Measurements from ENCODE around the gene ICA1L. TPM values are rescaled to one million over a fixed set of nuclear protein-coding genes. Genes with fewer than 3 reads are reported as not detected.
A peak's percentile ranks its signal among the peaks of the same experiment; 100 is the strongest.

Gene ICA1L
- total and polyA plus RNA-seq, 2 experiments from 2014 or later = 3.8 to 5.4 TPM

- TF ChIP-seq EZH2 (IDR thresholded peaks at IDR 0.05; ENCODE audit: insufficient read depth, poor library complexity, severe bottlenecking) = no peak
- TF ChIP-seq EZH2phosphoT487 (IDR thresholded peaks at IDR 0.05; ENCODE audit: insufficient read depth, low read depth) = no peak
- in situ Hi-C loops (cut with MboI) = no loop called here
- Histone ChIP-seq H3K9ac (no peak overlapping the region), H3K4me3 (no peak overlapping the region), H3K27ac (no peak overlapping the region), H3K79me2 (ENCODE audit: insufficient read depth) (no peaks in the 10 kb centered on the region), H3K9me3 (ENCODE audit: low read depth) (no peaks in the 10 kb centered on the region), H3K4me2 (ENCODE audit: unreplicated experiment) (no peak overlapping the region), H3K4me1 (ENCODE audit: insufficient read depth) (peaks cover 9% of the 10 kb centered on the region), H3F3A (ENCODE audit: insufficient read depth) (peaks cover 7% of the 10 kb centered on the region; the same call in 1 of the 2 replicates), H3K27me3 (replicated peaks; ENCODE audit: insufficient read depth) (no peaks in the 10 kb centered on the region), H2AFZ (no peak overlapping the region), H4K20me1 (ENCODE audit: insufficient read depth) (no peaks in the 10 kb centered on the region), H3K36me3 (ENCODE audit: low read depth) (no peaks in the 10 kb centered on the region), H3K9me2 (ENCODE audit: insufficient read depth) (no peaks in the 10 kb centered on the region)
- WGBS, 2 experiments (ENCODE audit: low coverage in 1 of 2, low lambda C conversion rate in 2 of 2, missing lambda C conversion rate in 2 of 2) = 95 to 96% methylated on average over 2 of the region's 2 CpGs
- no peak for DNase-seq
Measured at GRCh38 chr2:202778217-202778616, 93.3 kb downstream of the ICA1L start.

DNA sequence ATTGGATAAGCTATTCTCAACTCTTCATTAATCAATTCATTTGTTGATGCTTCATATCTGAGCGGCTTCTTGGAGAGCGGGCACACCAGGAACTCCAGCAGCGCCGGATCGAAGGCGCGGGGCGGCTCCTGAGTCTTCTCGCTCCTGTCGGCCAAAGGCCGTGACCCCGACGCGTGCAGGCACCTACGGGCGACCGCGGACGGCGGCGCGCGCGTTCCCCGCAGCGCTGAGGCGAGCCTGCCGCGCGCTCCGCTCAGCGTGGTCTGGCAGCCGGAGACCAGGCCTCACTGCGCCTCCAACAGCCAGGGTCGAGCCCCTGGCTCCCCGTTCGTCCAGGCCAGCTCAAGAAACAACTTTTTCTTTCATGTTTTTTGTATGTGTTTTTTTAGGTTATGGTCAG is 97.5 kb downstream of the ICA1L start:
- no peak for DNase-seq
- no peaks in the 10 kb centered on the region for H4K20me1 ChIP-seq (ENCODE audit: insufficient read depth)
- no peak overlapping the region for H3K9ac ChIP-seq
- H3K4me1 ChIP-seq (ENCODE audit: insufficient read depth) = no peaks in the 10 kb centered on the region
- H3F3A ChIP-seq (ENCODE audit: insufficient read depth) = no peaks in the 10 kb centered on the region
- no peak for TF ChIP-seq EZH2phosphoT487 (IDR thresholded peaks at IDR 0.05; ENCODE audit: insufficient read depth, low read depth)
- TF ChIP-seq EZH2 (IDR thresholded peaks at IDR 0.05; ENCODE audit: insufficient read depth, poor library complexity, severe bottlenecking) = no peak
- no peaks in the 10 kb centered on the region for H3K36me3 ChIP-seq (ENCODE audit: low read depth)
- in situ Hi-C loops (cut with MboI) = no loop called here
- 97% methylated on average over 23 to 37 of the region's 37 CpGs for WGBS, 2 experiments (ENCODE audit: low coverage in 1 of 2, low lambda C conversion rate in 2 of 2, missing lambda C conversion rate in 2 of 2)
- H2AFZ ChIP-seq = no peak overlapping the region
- H3K79me2 ChIP-seq (ENCODE audit: insufficient read depth) = no peaks in the 10 kb centered on the region
- H3K9me2 ChIP-seq (ENCODE audit: insufficient read depth) = no peaks in the 10 kb centered on the region
- no peak overlapping the region for H3K4me3 ChIP-seq
- no peaks in the 10 kb centered on the region for H3K9me3 ChIP-seq (ENCODE audit: low read depth)
- H3K27me3 ChIP-seq (replicated peaks; ENCODE audit: insufficient read depth) = no peaks in the 10 kb centered on the region
- H3K27ac ChIP-seq = no peak overlapping the region
- H3K4me2 ChIP-seq (ENCODE audit: unreplicated experiment) = no peak overlapping the region

- Histone ChIP-seq H4K20me1 (ENCODE audit: insufficient read depth) (no peaks in the 10 kb centered on the region), H3K9me2 (ENCODE audit: insufficient read depth) (no peaks in the 10 kb centered on the region), H3K27me3 (replicated peaks; ENCODE audit: insufficient read depth) (no peaks in the 10 kb centered on the region), H3K4me2 (ENCODE audit: unreplicated experiment) (no peak overlapping the region), H3K27ac (no peak overlapping the region), H3K79me2 (ENCODE audit: insufficient read depth) (no peaks in the 10 kb centered on the region), H3K9ac (no peak overlapping the region), H2AFZ (no peak overlapping the region), H3F3A (ENCODE audit: insufficient read depth) (no peaks in the 10 kb centered on the region), H3K36me3 (ENCODE audit: low read depth) (no peaks in the 10 kb centered on the region), H3K4me1 (ENCODE audit: insufficient read depth) (no peaks in the 10 kb centered on the region), H3K4me3 (no peak overlapping the region), H3K9me3 (ENCODE audit: low read depth) (no peaks in the 10 kb centered on the region)
- 92 to 98% methylated on average over 6 of the region's 6 CpGs for WGBS, 2 experiments (ENCODE audit: low coverage in 1 of 2, low lambda C conversion rate in 2 of 2, missing lambda C conversion rate in 2 of 2)
- in situ Hi-C loops (cut with MboI) = no loop called here
- no peak for DNase-seq
- TF ChIP-seq EZH2phosphoT487 (IDR thresholded peaks at IDR 0.05; ENCODE audit: insufficient read depth, low read depth) (no peak), EZH2 (IDR thresholded peaks at IDR 0.05; ENCODE audit: insufficient read depth, poor library complexity, severe bottlenecking) (no peak)
Measured at GRCh38 chr2:202773301-202773973, 98.1 kb downstream of the ICA1L start.

- TF ChIP-seq EZH2phosphoT487 (IDR thresholded peaks at IDR 0.05; ENCODE audit: insufficient read depth, low read depth) (no peak), EZH2 (IDR thresholded peaks at IDR 0.05; ENCODE audit: insufficient read depth, poor library complexity, severe bottlenecking) (no peak)
- H3K27me3 ChIP-seq (replicated peaks; ENCODE audit: insufficient read depth) = no peaks in the 10 kb centered on the region
- WGBS, 2 experiments (ENCODE audit: low coverage in 1 of 2, low lambda C conversion rate in 2 of 2, missing lambda C conversion rate in 2 of 2) = 68 to 76% methylated on average over 7 of the region's 7 CpGs
Measured at GRCh38 chr2:202771741-202772460, 99.7 kb downstream of the ICA1L start.

More at GRCh38 chr2:202771741-202772460, 99.7 kb downstream of the ICA1L start:
- Histone ChIP-seq H3K4me1 (ENCODE audit: insufficient read depth) (no peaks in the 10 kb centered on the region), H3F3A (ENCODE audit: insufficient read depth) (no peaks in the 10 kb centered on the region), H3K4me2 (ENCODE audit: unreplicated experiment) (no peak overlapping the region), H3K4me3 (no peak overlapping the region), H3K9me3 (ENCODE audit: low read depth) (no peaks in the 10 kb centered on the region), H4K20me1 (ENCODE audit: insufficient read depth) (no peaks in the 10 kb centered on the region), H2AFZ (no peak overlapping the region), H3K36me3 (ENCODE audit: low read depth) (no peaks in the 10 kb centered on the region), H3K27ac (no peak overlapping the region), H3K79me2 (ENCODE audit: insufficient read depth) (no peaks in the 10 kb centered on the region), H3K9ac (no peak overlapping the region), H3K9me2 (ENCODE audit: insufficient read depth) (no peaks in the 10 kb centered on the region)
- peak; percentile 30 for DNase-seq
- in situ Hi-C loops (cut with MboI) = no loop called here
